H1 (cell line): Measurements from ENCODE around the gene MVP. TPM values are rescaled to one million over a fixed set of nuclear protein-coding genes. Genes with fewer than 3 reads are reported as not detected.

Experiments
- BRCA1 ChIP-seq: IDR thresholded peaks from 2 replicates; pipeline ENCODE4 v1.6.1; 2012; ENCODE audit warnings: low read depth, low read length, improper control_type of control experiment
- CHD1 ChIP-seq: IDR thresholded peaks from 2 replicates; pipeline ENCODE4 v1.6.1; 2012; ENCODE audit warnings: low read depth, low read length, improper control_type of control experiment
- CHD7 ChIP-seq: fragments of 300-600 bp; sonication (generic); IDR thresholded peaks from 2 replicates; pipeline ENCODE4 v1.7.1; 2012; ENCODE audit warnings: low read length, moderate library complexity, mild to moderate bottlenecking, inconsistent platforms; ENCODE audit not compliant: insufficient replicate concordance
- KDM1A ChIP-seq: fragments of 200-600, 300-600 bp; sonication (generic); IDR thresholded peaks from 2 replicates; pipeline ENCODE4 v1.7.1; 2016; ENCODE audit warnings: mild to moderate bottlenecking, low read length, borderline replicate concordance
- NRF1 ChIP-seq: IDR thresholded peaks from 2 replicates; pipeline ENCODE4 v1.6.1; 2011; ENCODE audit warnings: mild to moderate bottlenecking, low read depth, low read length, improper control_type of control experiment
- POU5F1 ChIP-seq: IDR thresholded peaks from 2 replicates; pipeline ENCODE4 v1.6.1; 2011; ENCODE audit warnings: low read depth, mild to moderate bottlenecking, low read length, moderate library complexity
- RFX5 ChIP-seq: IDR thresholded peaks from 2 replicates; pipeline ENCODE4 v1.6.1; 2011; ENCODE audit warnings: low read depth, low read length, improper control_type of control experiment, borderline replicate concordance
- SIN3A ChIP-seq, 2 experiments: IDR thresholded peaks in 1 of 2; conservative IDR thresholded peaks in 1 of 2; 2 replicates each; pipeline ENCODE4 v1.6.1; 2011 to 2012; ENCODE audit warnings: low read length in 2 of 2, improper control_type of control experiment in 1 of 2, low read depth in 1 of 2, mild to moderate bottlenecking in 1 of 2
- SP4 ChIP-seq: IDR thresholded peaks from 2 replicates; pipeline ENCODE4 v1.6.1; 2012; ENCODE audit warnings: low read length, inconsistent platforms
- SUZ12 ChIP-seq: fragments of 200-600 bp; sonication (generic); IDR thresholded peaks from 2 replicates; pipeline ENCODE4 v1.6.1; 2012; ENCODE audit warnings: mild to moderate bottlenecking, inconsistent platforms, low read length, moderate library complexity, mixed read lengths
- TEAD4 ChIP-seq: IDR thresholded peaks from 2 replicates; pipeline ENCODE4 v1.6.1; 2012; ENCODE audit warnings: low read depth, low read length, inconsistent platforms, mixed read lengths
- polyA plus RNA-seq, 7 experiments: library from polyadenylated mRNA; depleted of rRNA in 3 of 7; stranded (reverse) in 5 of 7; unstranded in 2 of 7; fragments of >200 nt in 5 of 7; fragments of 200-250 nt in 2 of 7; gene quantifications; 1 replicate in 5 of 7; 2 replicates in 1 of 7; 4 replicates in 1 of 7; pipeline versions ENCODE4 v1.2.1 to v1.2.3, GENCODE V29; 2011 to 2013; ENCODE audit warnings: missing spikeins in 2 of 7, mixed read lengths in 2 of 7
- total RNA-seq: library from RNA; stranded (reverse); fragmentation: NEBNext Ultra II Directional; extraction: Animal tissue kit (Norgen Biotek cat#: 25700); gene quantifications from 2 replicates; pipeline ENCODE4 v1.2.1, GENCODE V29; 2021

MVP gene
- total and polyA plus RNA-seq, 2 of the 8 experiments (the other 6 are each of a cell fraction or from before 2014, with no cell fraction given): 1.9 TPM

- TF ChIP-seq KDM1A: no peak
- TF ChIP-seq POU5F1: no peak
- TF ChIP-seq SP4: 0 out of 2 replicates have a peak, but pooled peaks have one; percentile 28
- TF ChIP-seq NRF1: no peak
- TF ChIP-seq SUZ12: no peak
- TF ChIP-seq SIN3A (conservative IDR thresholded peaks at IDR 0.05 in 1 of 2, IDR thresholded peaks at IDR 0.05 in 1 of 2; ENCODE audit: low read depth in 1 of 2, low read length in 2 of 2): no peak
- TF ChIP-seq CHD1: no peak
- no peak for TF ChIP-seq BRCA1
- TF ChIP-seq CHD7: no peak
- no peak for TF ChIP-seq RFX5
- TF ChIP-seq TEAD4: no peak
Measured at GRCh38 chr16:29877266-29877961, 57.2 kb downstream of the MVP start (continued).
